Measurements from ENCODE around the gene SOX11.

The SOX11 gene

GRCh38 chr2:5692561-5693286 is 540 bp downstream of the SOX11 start:
- no peak for DNase-seq

DNA sequence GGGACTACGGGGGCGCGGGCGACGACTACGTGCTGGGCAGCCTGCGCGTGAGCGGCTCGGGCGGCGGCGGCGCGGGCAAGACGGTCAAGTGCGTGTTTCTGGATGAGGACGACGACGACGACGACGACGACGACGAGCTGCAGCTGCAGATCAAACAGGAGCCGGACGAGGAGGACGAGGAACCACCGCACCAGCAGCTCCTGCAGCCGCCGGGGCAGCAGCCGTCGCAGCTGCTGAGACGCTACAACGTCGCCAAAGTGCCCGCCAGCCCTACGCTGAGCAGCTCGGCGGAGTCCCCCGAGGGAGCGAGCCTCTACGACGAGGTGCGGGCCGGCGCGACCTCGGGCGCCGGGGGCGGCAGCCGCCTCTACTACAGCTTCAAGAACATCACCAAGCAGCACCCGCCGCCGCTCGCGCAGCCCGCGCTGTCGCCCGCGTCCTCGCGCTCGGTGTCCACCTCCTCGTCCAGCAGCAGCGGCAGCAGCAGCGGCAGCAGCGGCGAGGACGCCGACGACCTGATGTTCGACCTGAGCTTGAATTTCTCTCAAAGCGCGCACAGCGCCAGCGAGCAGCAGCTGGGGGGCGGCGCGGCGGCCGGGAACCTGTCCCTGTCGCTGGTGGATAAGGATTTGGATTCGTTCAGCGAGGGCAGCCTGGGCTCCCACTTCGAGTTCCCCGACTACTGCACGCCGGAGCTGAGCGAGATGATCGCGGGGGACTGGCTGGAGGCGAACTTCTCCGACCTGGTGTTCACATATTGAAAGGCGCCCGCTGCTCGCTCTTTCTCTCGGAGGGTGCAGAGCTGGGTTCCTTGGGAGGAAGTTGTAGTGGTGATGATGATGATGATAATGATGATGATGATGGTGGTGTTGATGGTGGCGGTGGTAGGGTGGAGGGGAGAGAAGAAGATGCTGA is 1.4 kb downstream of the SOX11 start:
- DNase-seq = no peak

DNA sequence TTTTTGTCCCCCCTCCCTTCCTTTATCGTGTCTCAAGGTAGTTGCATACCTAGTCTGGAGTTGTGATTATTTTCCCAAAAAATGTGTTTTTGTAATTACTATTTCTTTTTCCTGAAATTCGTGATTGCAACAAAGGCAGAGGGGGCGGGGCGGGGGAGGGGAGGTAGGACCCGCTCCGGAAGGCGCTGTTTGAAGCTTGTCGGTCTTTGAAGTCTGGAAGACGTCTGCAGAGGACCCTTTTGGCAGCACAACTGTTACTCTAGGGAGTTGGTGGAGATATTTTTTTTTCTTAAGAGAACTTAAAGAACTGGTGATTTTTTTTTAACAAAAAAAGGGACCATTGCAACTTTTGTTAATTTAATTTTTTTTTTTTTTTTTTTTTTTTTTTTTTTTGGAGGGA is 2.1 kb downstream of the SOX11 start:
- DNase-seq = no peak

- no peak for DNase-seq
These were observed 3.6 kb downstream of the SOX11 start for GRCh38 chr2:5695654-5696403.

DNA sequence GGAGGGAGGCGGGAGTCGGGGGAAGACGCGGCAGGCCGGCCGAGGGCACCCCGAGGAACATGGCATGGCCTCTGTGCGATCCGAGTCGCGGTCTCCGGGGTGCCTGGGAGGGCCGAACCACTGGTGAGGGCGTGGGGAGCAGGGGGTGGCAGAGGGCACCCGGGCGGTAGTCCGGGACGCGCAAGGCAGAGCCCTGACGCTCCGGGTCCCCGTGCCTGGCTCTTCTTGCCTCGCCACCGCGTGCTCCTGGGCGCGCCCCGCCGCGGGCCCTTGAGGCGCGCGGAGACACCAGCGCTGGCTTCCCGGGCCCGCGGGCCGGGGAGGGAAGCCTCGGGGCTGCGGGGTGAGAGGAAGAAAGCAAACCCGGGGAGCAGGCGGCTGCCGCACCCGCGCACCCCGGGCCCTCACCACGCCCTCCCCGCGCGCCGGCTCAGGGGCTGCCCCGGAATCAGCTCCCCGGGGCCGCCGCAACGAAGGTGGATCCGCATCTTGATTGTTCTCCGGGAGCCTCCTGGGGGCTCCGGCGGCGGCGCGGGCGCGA is 4.3 kb downstream of the SOX11 start:
- DNase-seq = no peak

- peak; percentile 26 for DNase-seq
These were observed 4.8 kb downstream of the SOX11 start for GRCh38 chr2:5696945-5697521.

GRCh38 chr2:5697562-5697961 is 5.4 kb downstream of the SOX11 start:
- no peak for DNase-seq

GRCh38 chr2:5698134-5698533 is 6.0 kb downstream of the SOX11 start:
- no peak for DNase-seq

DNA sequence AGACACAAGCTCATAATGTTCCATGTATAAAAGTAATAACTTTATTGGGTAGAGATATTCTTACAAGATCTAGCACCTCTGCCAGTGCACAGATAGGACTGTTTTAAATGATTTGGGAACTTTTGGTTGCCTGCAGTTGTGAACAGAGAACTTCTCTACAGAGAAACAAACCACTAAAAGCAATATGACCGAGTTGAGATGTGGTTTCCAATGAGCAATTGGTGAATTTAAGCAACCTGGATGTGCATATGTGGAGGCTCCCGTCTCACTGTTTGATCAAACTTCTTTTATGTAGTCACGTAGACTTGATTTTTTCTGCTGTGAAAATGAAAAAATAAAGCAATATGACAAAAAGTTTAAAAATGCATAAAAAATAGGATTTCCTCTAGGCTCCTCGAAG is 7.8 kb downstream of the SOX11 start:
- no peak for DNase-seq

GRCh38 chr2:5700551-5700950 is 8.4 kb downstream of the SOX11 start:
- DNase-seq = no peak

DNA sequence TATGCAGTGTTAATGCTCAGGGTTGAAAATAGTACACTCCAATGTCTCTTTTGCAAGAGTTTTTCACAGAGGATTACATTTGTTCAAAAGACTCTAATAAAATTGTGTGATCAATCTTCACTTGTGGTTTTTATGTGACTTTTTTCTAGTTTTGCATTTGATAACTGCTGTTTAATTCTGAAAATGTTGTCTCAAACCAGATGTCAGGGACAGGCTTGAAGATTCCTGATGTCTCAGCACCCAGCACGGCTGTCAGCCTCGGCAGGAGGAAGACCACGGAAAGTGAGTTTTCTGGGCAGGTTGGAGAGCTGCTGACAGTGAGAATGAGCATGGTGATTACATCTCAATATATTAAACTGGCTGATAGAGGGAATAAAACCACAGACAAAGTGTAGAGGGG is 9.1 kb downstream of the SOX11 start:
- DNase-seq = no peak

- no peak for DNase-seq
These were observed 11.0 kb downstream of the SOX11 start for GRCh38 chr2:5703166-5703565.

- DNase-seq = no peak
These were observed 13.3 kb downstream of the SOX11 start for GRCh38 chr2:5705490-5705889.

DNA sequence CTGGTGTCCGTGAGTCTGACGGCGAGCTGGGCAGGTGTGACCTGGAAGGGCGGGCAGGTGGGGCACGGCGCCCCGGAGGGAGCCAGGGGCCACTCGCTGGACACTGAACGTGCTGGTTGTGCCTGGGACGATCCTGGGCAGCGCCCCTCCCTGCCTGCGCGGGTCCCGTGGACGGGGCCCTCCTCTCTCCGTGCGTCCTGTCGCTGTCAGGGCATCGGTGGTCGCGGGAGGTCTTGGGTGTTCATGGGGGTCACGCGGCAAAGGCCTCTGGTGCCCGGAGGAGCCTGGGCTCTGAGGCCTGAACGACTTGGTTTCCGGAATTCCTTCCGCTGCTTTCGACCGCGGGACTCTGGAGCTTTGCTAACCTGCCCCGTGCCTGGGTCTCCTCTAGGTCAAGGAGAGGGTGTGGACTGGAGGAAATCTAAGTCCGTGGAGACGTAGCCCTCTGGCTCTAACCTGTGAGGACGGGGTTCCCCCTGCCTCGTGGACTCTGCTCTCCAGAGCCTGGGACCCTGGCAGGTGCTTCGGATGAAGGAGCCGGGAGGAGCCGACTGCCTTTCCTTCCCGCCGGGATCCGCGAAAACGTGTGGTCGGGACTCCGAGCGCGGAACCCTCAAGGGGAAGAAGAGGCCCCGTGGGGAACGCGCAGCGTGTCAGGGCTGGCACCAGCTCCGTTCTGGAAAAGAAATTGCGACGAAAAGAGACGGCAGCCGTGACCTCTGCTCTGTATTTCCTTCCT is 14.7 kb downstream of the SOX11 start:
- DNase-seq = no peak

DNA sequence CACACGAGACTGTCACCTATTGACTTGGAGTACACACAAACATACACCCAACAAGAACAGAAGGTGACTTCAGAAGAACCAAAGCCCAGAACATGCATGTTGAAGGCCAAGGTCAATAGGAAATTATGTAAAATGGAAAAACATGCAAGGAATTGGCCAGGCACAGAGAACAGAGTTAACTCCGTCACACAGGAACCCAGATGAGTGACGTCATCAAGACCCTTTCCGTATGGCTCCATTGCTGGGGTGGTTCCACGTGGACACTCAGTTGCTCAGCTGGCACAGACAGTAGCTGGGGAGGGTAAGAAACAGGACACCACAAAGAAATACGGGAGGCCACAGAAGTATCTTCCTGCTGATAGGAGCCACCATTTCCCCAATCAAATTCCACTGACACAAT is 18.4 kb downstream of the SOX11 start:
- no peak for DNase-seq

DNA sequence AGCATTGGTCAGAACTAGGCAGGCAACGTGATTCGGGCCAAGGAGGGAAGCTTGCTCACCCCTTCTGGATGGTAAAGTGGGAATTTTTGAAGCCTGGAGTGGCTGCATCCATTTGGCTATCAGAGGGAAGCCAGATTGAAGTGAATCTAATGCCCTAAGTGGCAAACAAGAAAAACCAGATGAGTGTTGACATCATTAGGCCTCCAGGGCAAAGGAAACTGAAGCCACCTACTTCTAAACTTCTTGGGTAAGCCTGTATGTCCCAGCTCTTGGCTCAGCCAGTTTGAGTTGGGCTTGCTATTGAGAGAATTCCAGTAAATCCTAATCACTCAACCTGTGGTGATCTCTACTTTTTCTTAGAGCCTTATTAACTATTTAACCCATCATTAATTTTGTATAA is 20.9 kb downstream of the SOX11 start:
- DNase-seq = no peak

DNA sequence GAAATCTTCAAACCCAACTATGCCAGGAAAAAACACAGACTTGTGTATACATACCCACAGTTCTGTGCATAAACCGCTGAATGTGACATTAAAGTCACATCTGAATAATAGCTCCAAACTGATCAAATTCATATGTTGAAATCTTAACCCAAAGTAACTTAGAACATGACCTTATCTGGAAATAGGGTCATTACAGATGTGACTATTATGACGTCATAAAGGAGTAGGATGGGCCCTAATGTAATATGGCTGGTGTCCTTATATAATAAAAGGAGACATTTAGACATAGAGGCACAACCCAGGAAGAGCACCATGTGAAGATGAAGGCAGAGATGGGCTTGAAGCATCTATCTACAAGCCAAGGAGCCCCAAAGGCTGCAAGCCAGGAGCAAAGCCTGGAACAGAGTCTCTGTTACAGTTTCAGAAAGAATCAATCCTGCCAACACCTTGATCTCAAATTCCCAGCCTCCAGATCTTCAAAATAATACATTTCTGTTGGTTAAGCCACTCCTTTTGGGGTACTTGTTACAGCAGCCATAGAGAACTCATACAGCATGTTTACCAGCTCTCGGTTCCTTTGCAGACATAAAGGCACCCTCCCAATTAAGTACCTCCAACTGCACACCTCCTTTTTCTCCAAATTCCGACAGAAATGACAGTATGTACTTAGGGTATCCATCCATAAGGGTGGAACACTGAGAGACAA is 27.6 kb downstream of the SOX11 start:
- DNase-seq = no peak

- DNase-seq = no peak
These were observed 28.2 kb downstream of the SOX11 start for GRCh38 chr2:5720426-5720825.

DNA sequence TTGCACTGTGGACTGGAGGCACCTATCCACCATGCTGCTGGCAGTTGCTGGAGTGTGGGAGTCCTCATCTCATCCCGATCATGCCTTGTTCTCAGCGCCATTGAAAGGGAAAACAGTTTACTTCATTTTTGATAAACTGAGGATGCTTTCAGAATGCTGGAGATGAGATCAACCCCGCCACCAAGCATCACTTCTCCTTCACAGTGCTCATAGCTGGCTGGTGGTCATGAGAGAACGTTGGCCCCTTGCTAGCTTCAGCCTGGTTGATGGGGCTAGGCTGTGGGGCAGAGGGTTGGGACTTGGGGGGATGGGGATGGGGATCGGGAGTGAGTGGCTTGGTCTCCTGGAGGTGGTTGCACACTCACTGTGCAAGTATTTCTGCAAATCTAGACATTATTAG is 30.1 kb downstream of the SOX11 start:
- no peak for DNase-seq

DNA sequence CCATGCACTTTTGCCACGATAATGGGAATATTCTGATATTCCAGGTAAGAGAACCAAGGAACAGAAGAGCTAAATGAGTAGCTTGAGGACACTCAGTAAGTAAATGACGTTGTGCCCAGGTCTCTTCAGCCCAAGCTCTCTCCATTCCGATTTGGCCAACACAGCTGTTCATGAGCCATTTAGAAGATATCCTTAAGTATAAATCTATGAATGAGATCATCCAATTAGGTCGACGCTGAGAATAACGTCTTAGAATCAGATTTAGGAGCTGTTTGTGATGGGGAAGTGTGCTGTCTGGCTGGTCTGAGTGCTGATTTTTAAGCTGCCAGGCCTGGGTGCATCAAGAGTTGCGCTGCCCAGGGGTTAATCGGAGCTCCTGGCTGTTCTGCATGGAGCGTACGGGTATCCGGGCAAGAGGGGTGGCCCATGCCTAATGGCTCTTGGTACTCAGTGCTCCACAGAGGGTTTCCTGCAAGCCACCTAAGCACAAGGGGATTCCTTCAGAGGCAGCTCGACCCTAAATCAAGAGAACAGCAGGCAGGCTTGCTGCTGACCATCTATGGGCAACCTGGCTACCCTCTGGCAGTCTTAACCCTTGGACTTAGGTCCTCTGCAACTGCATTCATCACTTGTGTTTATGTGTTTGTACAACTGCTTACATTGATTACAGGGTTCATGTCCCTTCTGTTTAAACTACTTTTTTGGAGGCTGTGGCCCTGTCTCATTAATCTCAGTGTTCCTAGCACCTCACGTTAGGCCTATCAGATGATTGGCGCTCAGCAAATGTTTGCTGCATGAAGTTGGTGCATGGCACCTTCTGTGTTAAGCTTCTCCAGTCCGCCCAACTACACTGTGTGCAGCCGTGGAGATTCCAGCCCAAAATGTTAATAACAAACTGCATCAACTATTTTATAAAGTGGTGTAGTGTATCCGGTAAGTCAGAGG is 31.9 kb downstream of the SOX11 start:
- DNase-seq = no peak
